Body of pancreas (tissue), 4 donors: ENCODE measurements around the gene TCFL5. TPM values are rescaled to one million over a fixed set of nuclear protein-coding genes. Genes with fewer than 3 reads are reported as not detected.

ENCODE experiments used
- ATAC-seq: fragments of 150-250 bp; one replicate; pipeline ENCODE4 v1.9.1; 2016
- DNase-seq, 4 donors: peaks; one replicate each; pipeline ENCODE4 v3.0.0-alpha.2; 2019
- H3K27ac ChIP-seq, 4 donors: fragments of 200-600 bp; sonication (generic); 1 replicate in 3 of 4; 2 replicates in 1 of 4; pipeline versions ENCODE4 v1.5.1 to v1.6.1; 2016 to 2019; ENCODE audit warnings: mild to moderate bottlenecking in 1 of 4, mixed read lengths in 1 of 4, moderate library complexity in 1 of 4
- H3K27me3 ChIP-seq, 2 donors: fragments of 200-600 bp; sonication (generic); one replicate each; pipeline ENCODE4 v1.6.0; 2016; ENCODE audit warnings: mild to moderate bottlenecking in 1 of 2
- H3K36me3 ChIP-seq, 2 donors: fragments of 200-600 bp; sonication (generic); replicated peaks in 1 of 2; 2 replicates each; pipeline ENCODE4 v1.5.1; 2016; ENCODE audit warnings: low read depth in 2 of 2; ENCODE audit not compliant: insufficient read depth in 1 of 2
- H3K4me1 ChIP-seq: fragments of 200-600 bp; sonication (generic); one replicate; pipeline ENCODE4 v1.6.0; 2016
- H3K4me3 ChIP-seq, 2 donors: fragments of 200-600 bp; sonication (generic); 1 replicate in 1 of 2; 2 replicates in 1 of 2; pipeline ENCODE4 v1.5.1; 2016 to 2019
- H3K9me3 ChIP-seq, 3 donors: fragments of 200-600 bp; sonication (generic); 1 replicate in 2 of 3; 2 replicates in 1 of 3; pipeline ENCODE4 v1.5.1; 2016
- CTCF ChIP-seq, 7 experiments: fragments of 450-650 bp in 4 of 7; fragments of 200-600 bp in 3 of 7; sonication (generic) in 3 of 7; IDR thresholded peaks; one replicate each; pipeline ENCODE4 v1.5.1; 2016 to 2019; ENCODE audit warnings: antibody characterized with exemption in 7 of 7
- POLR2A ChIP-seq, 3 donors: fragments of 450-650 bp; IDR thresholded peaks; one replicate each; pipeline ENCODE4 v1.6.1; 2016; ENCODE audit warnings: antibody characterized with exemption in 3 of 3, mild to moderate bottlenecking in 2 of 3
- WGBS, 2 donors: methylation state at CpG; one replicate each; pipeline ENCODE4 v1.1.5; 2017; 5-methylcytosine and 5-hydroxymethylcytosine counted together
- intact Hi-C: fragments of 100-400 bp; cut with DNase I; formaldehyde crosslinking; loops from one replicate; pipeline ENCODE4 v1.15.1; 2023
- total RNA-seq, 2 donors: library from RNA; depleted of rRNA; stranded (reverse); fragments of >200 nt; gene quantifications; one replicate each; pipeline ENCODE4 v1.1.0, GENCODE V29; 2016

The TCFL5 gene
- total RNA-seq, 2 donors from 2014 or later: 2.0 to 7.5 TPM

GRCh38 chr20:62823688-62824475 lies 37.7 kb downstream of the TCFL5 start:
- peak; percentile 53 for ATAC-seq
- Histone ChIP-seq H3K4me1 (peaks cover 40% of the 10 kb centered on the region), H3K4me3 (no peak overlapping the region), H3K27me3 (no peaks in the 10 kb centered on the region), H3K27ac (peak overlapping the region; percentile 44 to 82 (median 73)), H3K36me3 (no peaks in the 10 kb centered on the region), H3K9me3 (no peaks in the 10 kb centered on the region)
- intact Hi-C loops: no loop called here
- WGBS, 2 donors: 15 to 58% methylated on average over 2 to 33 of the region's 38 CpGs
- peak in 3 of 4 donors; percentile 49 to 68 (median 53) for DNase-seq
- no peak for TF ChIP-seq CTCF (IDR thresholded peaks at IDR 0.05)
- peak in 1 of 3 donors; percentile 45 for TF ChIP-seq POLR2A (IDR thresholded peaks at IDR 0.05)

GRCh38 chr20:62822788-62823651 lies 38.6 kb downstream of the TCFL5 start:
- intact Hi-C loops: no loop called here
- DNase-seq: peak; percentile 48 to 68 (median 57)

DNA sequence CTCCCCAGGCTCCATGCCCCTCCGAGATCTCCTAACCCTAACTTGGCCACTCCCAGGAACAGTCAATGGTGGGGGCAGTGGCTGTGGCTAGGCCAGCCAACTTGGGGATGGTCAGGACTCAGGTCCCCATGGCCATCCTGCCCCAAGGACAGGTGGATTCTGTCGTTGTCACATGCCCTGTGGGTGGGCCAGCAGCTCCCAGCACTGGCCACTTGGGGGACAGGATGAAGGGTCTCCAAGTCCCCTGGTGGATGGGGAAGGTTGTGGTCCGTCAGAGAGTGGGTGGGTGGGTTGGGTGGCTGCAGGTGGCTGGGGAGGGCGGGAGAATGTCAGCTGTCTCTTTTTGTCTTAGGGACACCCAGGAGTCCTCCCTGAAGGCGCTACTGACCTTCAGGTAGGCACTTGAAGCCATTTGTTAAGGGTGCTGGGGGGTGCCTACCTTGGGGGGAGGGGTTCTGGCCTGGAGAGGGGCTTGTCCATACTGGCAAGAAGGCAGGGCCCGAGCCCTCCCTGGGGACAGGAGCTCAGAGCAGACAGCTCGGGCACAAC lies 39.3 kb downstream of the TCFL5 start:
- Histone ChIP-seq H3K36me3 (no peaks in the 10 kb centered on the region), H3K27ac (peak overlapping the region in 2 of 4 donors; percentile 6 to 82), H3K27me3 (peaks cover 0 to 6% of the 10 kb centered on the region in 2 donors), H3K4me3 (no peak overlapping the region), H3K4me1 (peaks cover 52% of the 10 kb centered on the region), H3K9me3 (no peaks in the 10 kb centered on the region)
- no peak for TF ChIP-seq CTCF (IDR thresholded peaks at IDR 0.05)
- no peak for TF ChIP-seq POLR2A (IDR thresholded peaks at IDR 0.05)
- ATAC-seq (no peak), DNase-seq (no peak)
- intact Hi-C loops: no loop called here
- WGBS, 2 donors: 64 to 68% methylated on average over 4 to 7 of the region's 7 CpGs

More at GRCh38 chr20:62822788-62823651, 38.6 kb downstream of the TCFL5 start:
- Histone ChIP-seq H3K36me3 (no peaks in the 10 kb centered on the region), H3K4me3 (no peak overlapping the region), H3K4me1 (peaks cover 49% of the 10 kb centered on the region), H3K27me3 (no peaks in the 10 kb centered on the region), H3K27ac (peak overlapping the region in 3 of 4 donors; percentile 66 to 82 (median 80)), H3K9me3 (no peaks in the 10 kb centered on the region)
- TF ChIP-seq POLR2A (IDR thresholded peaks at IDR 0.05) (no peak), CTCF (IDR thresholded peaks at IDR 0.05) (peak in 4 of 7 experiments; percentile 33 to 51 (median 40))
- WGBS, 2 donors: 71 to 78% methylated on average over 15 to 24 of the region's 24 CpGs
- ATAC-seq: peak; percentile 25

DNA sequence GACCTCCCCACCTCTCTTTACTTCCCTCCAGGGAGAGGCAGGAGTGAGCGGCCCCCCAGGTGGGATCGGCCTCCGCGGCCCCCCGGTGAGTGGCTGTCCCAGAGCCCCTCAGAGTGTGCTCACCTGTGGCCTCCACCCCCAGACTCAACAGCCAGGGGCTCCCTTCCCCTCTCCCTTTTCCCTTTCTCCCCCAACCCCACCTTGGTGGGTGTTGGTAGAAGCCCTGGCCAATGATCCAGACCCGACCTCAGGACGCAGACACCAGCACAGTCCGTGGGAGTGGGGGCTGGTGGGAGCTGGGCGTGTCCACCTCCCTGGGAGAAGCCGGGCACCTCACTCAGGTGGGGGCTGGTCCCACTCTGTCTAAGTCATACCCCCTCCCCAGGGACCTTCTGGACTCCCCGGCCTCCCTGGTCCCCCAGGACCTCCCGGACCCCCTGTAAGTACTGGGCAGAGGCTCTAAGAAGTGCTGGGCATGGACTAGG lies 39.9 kb downstream of the TCFL5 start:
- Histone ChIP-seq H3K9me3 (no peaks in the 10 kb centered on the region), H3K4me1 (peaks cover 56% of the 10 kb centered on the region), H3K27me3 (peaks cover 0 to 10% of the 10 kb centered on the region in 2 donors), H3K4me3 (no peak overlapping the region), H3K27ac (no peak overlapping the region), H3K36me3 (no peaks in the 10 kb centered on the region)
- TF ChIP-seq POLR2A (IDR thresholded peaks at IDR 0.05) (no peak), CTCF (IDR thresholded peaks at IDR 0.05) (no peak)
- 80 to 87% methylated on average over 3 to 11 of the region's 12 CpGs for WGBS, 2 donors
- intact Hi-C loops: no loop called here
- ATAC-seq (no peak), DNase-seq (no peak)
